ENCODE measurements around the gene NAA50.
A peak's percentile ranks its signal among the peaks of the same experiment; 100 is the strongest.

NAA50 gene

DNA sequence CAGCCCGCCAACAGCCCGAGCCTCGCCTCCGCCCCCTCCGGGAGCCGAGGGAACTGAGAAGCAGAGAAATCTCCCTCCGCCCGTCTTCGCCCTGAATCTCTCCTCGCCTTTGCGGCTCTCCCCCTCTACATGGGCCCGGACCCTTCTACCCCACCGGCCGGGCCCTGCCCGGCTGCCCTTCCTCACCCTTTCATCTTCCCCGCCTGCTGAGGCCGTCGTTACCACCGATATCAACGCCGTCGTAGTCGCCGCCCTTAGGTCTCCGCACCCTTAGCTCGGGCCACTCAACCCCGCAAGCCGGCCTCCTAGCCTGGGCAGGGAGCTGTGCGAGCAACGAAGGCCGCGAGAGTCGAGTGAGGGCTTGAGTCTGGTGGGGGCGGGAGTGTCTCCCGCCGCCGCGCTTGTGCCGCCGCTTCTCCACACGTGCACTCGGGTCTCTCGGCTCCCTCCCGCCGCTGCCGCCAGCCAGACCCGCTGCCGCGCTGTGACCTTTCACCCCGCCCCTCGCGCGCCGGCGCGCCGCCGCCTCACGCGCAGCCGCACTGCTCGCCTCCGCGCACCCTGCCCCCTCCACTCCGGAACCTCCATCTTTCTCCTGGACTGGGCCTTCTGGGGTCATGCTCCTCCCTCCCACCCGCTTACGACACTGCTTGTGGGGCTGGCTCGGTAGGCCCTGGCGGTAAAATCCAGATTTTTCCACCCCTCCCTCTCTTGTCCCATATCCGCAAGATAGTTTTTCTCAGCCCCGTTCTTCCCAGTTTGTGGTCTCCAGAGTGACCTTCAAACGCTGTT, at the start of gene NAA50:
TSS of gene NAA50 (minus strand) at position 494 of the 792 bp plus-strand sequence. CDS start at position 194, 300 bp downstream.
- Histone ChIP-seq H2AFZ (ENCODE audit: low read length) (0 out of 2 replicates have a peak within 1 kb of the TSS, but pooled peaks have one; percentile 38), H3K9ac (ENCODE audit: low read length) (peak within 1 kb of the TSS; percentile 98), H3F3A (ENCODE audit: insufficient read depth, low read length) (no peaks in the 10 kb centered on the region), H3K36me3 (ENCODE audit: insufficient read depth, low read length) (peaks cover 19% of the 10 kb centered on the region), H3K79me2 (ENCODE audit: insufficient read depth, low read length) (peaks cover 86% of the 10 kb centered on the region), H3K4me2 (ENCODE audit: low read length) (peak within 1 kb of the TSS; percentile 93), H4K20me1 (ENCODE audit: insufficient read depth, low read length) (no peaks in the 10 kb centered on the region), H3K9me2 (ENCODE audit: low read depth, low read length) (no peaks in the 10 kb centered on the region), H3K9me3 (ENCODE audit: low read length) (no peaks in the 10 kb centered on the region), H3K27me3 (ENCODE audit: insufficient read depth, low read length) (no peaks in the 10 kb centered on the region), H3K4me1 (ENCODE audit: insufficient read depth, low read length, severe bottlenecking) (peaks cover 65% of the 10 kb centered on the region), H3K4me3 (ENCODE audit: low read depth, low read length, poor library complexity, severe bottlenecking) (peak within 1 kb of the TSS; percentile 98), H3K27ac (ENCODE audit: low read depth, low read length, poor library complexity, severe bottlenecking) (peak within 1 kb of the TSS; percentile 98)
- no peak for TF ChIP-seq EZH2 (IDR thresholded peaks at IDR 0.05; ENCODE audit: borderline replicate concordance, low read length)
- TF ChIP-seq, protein P1, sequence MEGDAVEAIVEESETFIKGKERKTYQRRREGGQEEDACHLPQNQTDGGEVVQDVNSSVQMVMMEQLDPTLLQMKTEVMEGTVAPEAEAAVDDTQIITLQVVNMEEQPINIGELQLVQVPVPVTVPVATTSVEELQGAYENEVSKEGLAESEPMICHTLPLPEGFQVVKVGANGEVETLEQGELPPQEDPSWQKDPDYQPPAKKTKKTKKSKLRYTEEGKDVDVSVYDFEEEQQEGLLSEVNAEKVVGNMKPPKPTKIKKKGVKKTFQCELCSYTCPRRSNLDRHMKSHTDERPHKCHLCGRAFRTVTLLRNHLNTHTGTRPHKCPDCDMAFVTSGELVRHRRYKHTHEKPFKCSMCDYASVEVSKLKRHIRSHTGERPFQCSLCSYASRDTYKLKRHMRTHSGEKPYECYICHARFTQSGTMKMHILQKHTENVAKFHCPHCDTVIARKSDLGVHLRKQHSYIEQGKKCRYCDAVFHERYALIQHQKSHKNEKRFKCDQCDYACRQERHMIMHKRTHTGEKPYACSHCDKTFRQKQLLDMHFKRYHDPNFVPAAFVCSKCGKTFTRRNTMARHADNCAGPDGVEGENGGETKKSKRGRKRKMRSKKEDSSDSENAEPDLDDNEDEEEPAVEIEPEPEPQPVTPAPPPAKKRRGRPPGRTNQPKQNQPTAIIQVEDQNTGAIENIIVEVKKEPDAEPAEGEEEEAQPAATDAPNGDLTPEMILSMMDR (IDR thresholded peaks at IDR 0.05; ENCODE audit: low read length) = no peak

DNA sequence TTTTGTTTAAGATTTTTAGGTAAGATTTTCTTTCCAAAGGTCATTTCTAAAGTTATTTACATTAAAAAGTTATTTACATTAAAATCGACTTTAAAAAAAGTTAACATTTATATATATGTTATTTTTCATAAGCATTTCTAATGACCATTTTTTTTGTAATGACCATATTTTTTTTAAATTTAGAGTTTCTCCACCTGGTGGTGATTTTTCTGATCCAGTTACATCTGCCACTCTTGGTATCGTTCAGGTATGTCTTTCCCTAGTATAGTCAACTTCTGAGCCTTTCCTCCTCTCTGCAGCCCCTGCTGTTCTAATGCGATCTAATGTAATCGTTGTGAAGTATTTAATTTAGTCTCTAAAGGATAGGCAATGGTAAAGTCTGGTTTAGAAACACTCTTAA, 49.6 kb upstream of the NAA50 start:
- Histone ChIP-seq H3K4me1 (ENCODE audit: insufficient read depth, low read length, severe bottlenecking) (no peaks in the 10 kb centered on the region), H3K9ac (ENCODE audit: low read length) (no peak overlapping the region), H3K27ac (ENCODE audit: low read depth, low read length, poor library complexity, severe bottlenecking) (no peak overlapping the region), H4K20me1 (ENCODE audit: insufficient read depth, low read length) (no peaks in the 10 kb centered on the region), H3K4me2 (ENCODE audit: low read length) (no peak overlapping the region), H3K9me2 (ENCODE audit: low read depth, low read length) (no peaks in the 10 kb centered on the region), H2AFZ (ENCODE audit: low read length) (no peak overlapping the region), H3K9me3 (ENCODE audit: low read length) (no peaks in the 10 kb centered on the region), H3F3A (ENCODE audit: insufficient read depth, low read length) (no peaks in the 10 kb centered on the region), H3K27me3 (ENCODE audit: insufficient read depth, low read length) (no peaks in the 10 kb centered on the region), H3K4me3 (ENCODE audit: low read depth, low read length, poor library complexity, severe bottlenecking) (no peak overlapping the region), H3K36me3 (ENCODE audit: insufficient read depth, low read length) (peaks cover 61% of the 10 kb centered on the region), H3K79me2 (ENCODE audit: insufficient read depth, low read length) (no peaks in the 10 kb centered on the region)
- TF ChIP-seq, protein P1 (IDR thresholded peaks at IDR 0.05; ENCODE audit: low read length) = no peak
- TF ChIP-seq EZH2 (IDR thresholded peaks at IDR 0.05; ENCODE audit: borderline replicate concordance, low read length) = no peak

DNA sequence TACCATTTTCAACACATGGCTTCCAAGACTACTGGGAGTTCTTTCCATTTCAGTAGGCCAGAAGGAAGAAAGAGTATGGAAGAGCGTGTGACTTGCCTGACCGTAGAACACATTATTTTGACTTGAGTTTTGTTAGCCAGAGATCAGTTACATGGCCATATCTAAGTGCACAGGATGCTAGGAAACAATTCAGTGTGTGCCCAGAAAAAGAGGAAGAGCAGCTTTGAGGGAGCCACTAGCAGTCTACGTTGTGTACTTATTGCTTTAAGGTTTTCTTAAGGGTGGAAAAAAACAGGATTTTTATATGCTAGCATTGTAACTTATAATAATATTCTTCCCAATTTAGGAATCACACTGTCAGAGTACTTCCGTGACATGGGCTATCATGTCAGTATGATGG, 48.5 kb upstream of the NAA50 start:
- no peak for TF ChIP-seq EZH2 (IDR thresholded peaks at IDR 0.05; ENCODE audit: borderline replicate concordance, low read length)
- TF ChIP-seq, protein P1 (IDR thresholded peaks at IDR 0.05; ENCODE audit: low read length) = no peak
- Histone ChIP-seq H3K4me3 (ENCODE audit: low read depth, low read length, poor library complexity, severe bottlenecking) (no peak overlapping the region), H3K4me1 (ENCODE audit: insufficient read depth, low read length, severe bottlenecking) (no peaks in the 10 kb centered on the region), H3K79me2 (ENCODE audit: insufficient read depth, low read length) (no peaks in the 10 kb centered on the region), H3F3A (ENCODE audit: insufficient read depth, low read length) (no peaks in the 10 kb centered on the region), H2AFZ (ENCODE audit: low read length) (no peak overlapping the region), H3K4me2 (ENCODE audit: low read length) (no peak overlapping the region), H3K9ac (ENCODE audit: low read length) (no peak overlapping the region), H3K9me2 (ENCODE audit: low read depth, low read length) (no peaks in the 10 kb centered on the region), H3K27me3 (ENCODE audit: insufficient read depth, low read length) (no peaks in the 10 kb centered on the region), H4K20me1 (ENCODE audit: insufficient read depth, low read length) (no peaks in the 10 kb centered on the region), H3K36me3 (ENCODE audit: insufficient read depth, low read length) (peaks cover 54% of the 10 kb centered on the region), H3K9me3 (ENCODE audit: low read length) (no peaks in the 10 kb centered on the region), H3K27ac (ENCODE audit: low read depth, low read length, poor library complexity, severe bottlenecking) (no peak overlapping the region)
